K562 (cell line): ENCODE measurements around the gene TBL1XR1. TPM values are rescaled to one million over a fixed set of nuclear protein-coding genes. Genes with fewer than 3 reads are reported as not detected.
"Not testable (repeated sequence)": the region's sequence is repeated elsewhere in the genome, so short reads cannot be mapped to it uniquely, and the experiment has no call there.

ENCODE experiments used
- ATAC-seq: fragments of 200-7000 bp; cut with Tn5 transposase; 3 replicates; pipeline ENCODE4 v1.9.1; 2020; ENCODE audit warnings: moderate library complexity
- BruUV-seq: library from RNA; stranded (reverse); fragments of 400-500 nt; replicated peaks from 2 replicates; lab custom pipeline; 2021; lab: Mats Ljungman, UMichigan
- CTCF ChIA-PET: fragments of 300-600 bp; formaldehyde crosslinking; extraction: SDS; loops from one replicate; lab custom pipeline; 2021; ENCODE audit warnings: low intra/inter-chr PET ratio; lab: Yijun Ruan, JAX
- POLR2A ChIA-PET: fragments of 300-600, 350-650 bp; sonication (Branson Sonifier 250); formaldehyde crosslinking; extraction: SDS; loops from one replicate; lab custom pipeline; 2021; ENCODE audit warnings: antibody characterized with exemption, inconsistent platforms; lab: Yijun Ruan, JAX
- DNase-seq, 4 experiments: peaks; one replicate each; pipeline versions ENCODE4 v3.0.0 to v3.0.0-alpha.2; 2011 to 2018; ENCODE audit warnings: low spot score in 3 of 4, mixed read lengths in 3 of 4; ENCODE audit errors: extremely low read depth in 1 of 4
- FAIRE-seq: peaks from 2 replicates; lab custom pipeline; 2011; peaks lifted over from hg19 to GRCh38; lab: Jason Lieb, UNC
- H2AFZ ChIP-seq: 2 replicates; pipeline ENCODE4 v1.6.0; 2011; ENCODE audit warnings: low read depth, low read length, control low read depth, inconsistent platforms
- H3K27ac ChIP-seq: fragments of 200-600 bp; 3 replicates; pipeline ENCODE4 v1.8.0; 2011; ENCODE audit warnings: low read depth, mild to moderate bottlenecking, control low read depth, inconsistent platforms, low read length, moderate library complexity, mixed read lengths; ENCODE audit errors: extremely low read depth
- H3K27me3 ChIP-seq, 2 experiments: fragments of 300-600 bp in 1 of 2; 2 replicates in 1 of 2; 3 replicates in 1 of 2; pipeline versions ENCODE4 v1.6.0 to v1.8.0; 2011; ENCODE audit warnings: inconsistent platforms in 2 of 2, low read length in 2 of 2, mild to moderate bottlenecking in 1 of 2, mixed read lengths in 1 of 2, moderate library complexity in 1 of 2; ENCODE audit not compliant: control insufficient read depth in 2 of 2, insufficient read depth in 2 of 2
- H3K36me3 ChIP-seq: fragments of 300-600 bp; 3 replicates; pipeline ENCODE4 v1.8.0; 2011; ENCODE audit warnings: mild to moderate bottlenecking, low read length, inconsistent platforms; ENCODE audit not compliant: control insufficient read depth, insufficient read depth
- H3K4me1 ChIP-seq, 2 experiments: fragments of 200-600 bp in 1 of 2; replicated peaks in 1 of 2; 2 replicates in 1 of 2; 3 replicates in 1 of 2; pipeline versions ENCODE4 v1.5.1 to v1.8.0; 2011; ENCODE audit warnings: inconsistent platforms in 2 of 2, low read length in 2 of 2, mild to moderate bottlenecking in 1 of 2, mixed read lengths in 1 of 2, moderate library complexity in 1 of 2; ENCODE audit not compliant: control insufficient read depth in 2 of 2, insufficient read depth in 2 of 2
- H3K4me2 ChIP-seq: 2 replicates; pipeline ENCODE4 v1.6.1; 2011; ENCODE audit warnings: low read length, control low read depth, inconsistent platforms, mixed read lengths; ENCODE audit not compliant: insufficient read depth
- H3K4me3 ChIP-seq: fragments of 200-600 bp; sonication (generic), shearing (Covaris generic); 2 replicates; pipeline ENCODE4 v1.5.1; 2016; ENCODE audit warnings: control low read depth, inconsistent platforms
- H3K79me2 ChIP-seq: fragments of 200-600 bp; 3 replicates; pipeline ENCODE4 v1.8.0; 2011; ENCODE audit warnings: low read length, inconsistent platforms; ENCODE audit not compliant: control insufficient read depth, insufficient read depth
- H3K9ac ChIP-seq, 2 experiments: 2 replicates each; pipeline versions ENCODE4 v1.6.0 to v1.6.1; 2011; ENCODE audit warnings: low read depth in 2 of 2, low read length in 2 of 2, control low read depth in 1 of 2, inconsistent platforms in 1 of 2, mild to moderate bottlenecking in 1 of 2, mixed read lengths in 1 of 2; ENCODE audit not compliant: insufficient read depth in 1 of 2
- H3K9me1 ChIP-seq: one replicate; pipeline ENCODE4 v1.6.0; 2011; ENCODE audit warnings: inconsistent platforms, mild to moderate bottlenecking, low read length, moderate library complexity; ENCODE audit not compliant: control insufficient read depth, insufficient read depth
- H3K9me3 ChIP-seq: replicated peaks from 2 replicates; pipeline ENCODE4 v1.5.1; 2011; ENCODE audit warnings: low read depth, low read length, inconsistent platforms; ENCODE audit not compliant: control insufficient read depth, insufficient read depth
- H4K20me1 ChIP-seq: replicated peaks from 2 replicates; pipeline ENCODE4 v1.6.1; 2011; ENCODE audit warnings: low read length, inconsistent platforms, mixed read lengths; ENCODE audit not compliant: control insufficient read depth, insufficient read depth
- AFF4 ChIP-seq: sonication (generic); formaldehyde crosslinking; IDR thresholded peaks from 2 replicates; pipeline ENCODE4 v1.8.0; 2023; ENCODE audit warnings: mild to moderate bottlenecking, missing genetic modification reagents
- CBX2 ChIP-seq: fragments of 200-600 bp; sonication (generic); IDR thresholded peaks from one replicate; pipeline ENCODE4 v1.6.1; 2012; ENCODE audit warnings: mild to moderate bottlenecking, low read length, inconsistent platforms; ENCODE audit not compliant: insufficient read depth, poor library complexity, severe bottlenecking
- ESRRB ChIP-seq: fragments of 250-450 bp; sonication (Bioruptor Pico); IDR thresholded peaks from 2 replicates; pipeline ENCODE4 v1.5.0; 2020; ENCODE audit warnings: mild to moderate bottlenecking, moderate library complexity, borderline replicate concordance
- HDAC2 ChIP-seq: fragments of 450-650 bp; IDR thresholded peaks from 2 replicates; pipeline ENCODE4 v1.6.1; 2016; ENCODE audit warnings: mild to moderate bottlenecking
- KLF1 ChIP-seq: fragments of 450-650 bp; IDR thresholded peaks from 2 replicates; pipeline ENCODE4 v1.6.1; 2016; ENCODE audit warnings: missing genetic modification characterization, missing compliant biosample characterization
- KLF16 ChIP-seq: IDR thresholded peaks from 2 replicates; pipeline ENCODE4 v1.6.1; 2016; ENCODE audit warnings: antibody characterized with exemption
- MYBL2 ChIP-seq, 2 experiments: fragments of 450-650 bp in 1 of 2; sonication (generic) in 1 of 2; formaldehyde crosslinking in 1 of 2; IDR thresholded peaks; 2 replicates each; pipeline versions ENCODE4 v1.6.1 to v1.8.1; 2017 to 2022; ENCODE audit warnings: borderline replicate concordance in 1 of 2, inconsistent platforms in 1 of 2, low read depth in 1 of 2, mild to moderate bottlenecking in 1 of 2, missing genetic modification reagents in 1 of 2, moderate library complexity in 1 of 2
- NFYB ChIP-seq: IDR thresholded peaks from 2 replicates; pipeline ENCODE4 v1.6.1; 2011; ENCODE audit warnings: mild to moderate bottlenecking, moderate library complexity; ENCODE audit not compliant: insufficient read length; ENCODE audit errors: extremely low read depth
- SMAD4 ChIP-seq: fragments of 250-450 bp; sonication (Bioruptor Pico); conservative IDR thresholded peaks from 2 replicates; pipeline ENCODE4 v1.8.0; 2021; ENCODE audit warnings: inconsistent platforms, mild to moderate bottlenecking, moderate library complexity
- ZNF75A ChIP-seq: fragments of 450-650 bp; formaldehyde crosslinking; IDR thresholded peaks from 2 replicates; pipeline ENCODE4 v1.4.0; 2020; ENCODE audit warnings: mild to moderate bottlenecking
- WGBS: fragments of 100-300 bp; shearing (Covaris generic); methylation state at CpG from one replicate; pipeline ENCODE4 v1.1.6; 2016; ENCODE audit warnings: low coverage, mixed read lengths; ENCODE audit not compliant: insufficient coverage; ENCODE audit errors: missing lambda C conversion rate; 5-methylcytosine and 5-hydroxymethylcytosine counted together
- in situ Hi-C: fragments of 300-500 bp; cut with MboI; formaldehyde crosslinking; loops from 4 replicates; pipeline ENCODE4 v1.15.0; 2018; ENCODE audit warnings: inconsistent platforms, mixed read lengths
- intact Hi-C: fragments of 100-400 bp; cut with micrococcal nuclease; formaldehyde crosslinking; loops from 2 replicates; pipeline ENCODE4 v1.14.2; 2022
- polyA plus RNA-seq, 8 experiments: library from polyadenylated mRNA; depleted of rRNA in 4 of 8; stranded (reverse) in 5 of 8; unstranded in 3 of 8; fragments of >200 nt; fragmentation: Nextera tagmentation in 2 of 8; fragmentation: Illumina TruSeq in 1 of 8; extraction: Ambion mirVana in 2 of 8; extraction: Trizol in 1 of 8; gene quantifications; 2 replicates each; pipeline versions ENCODE4 v1.2.1 to v1.2.3, GENCODE V29; 2011 to 2014; ENCODE audit warnings: inconsistent platforms in 1 of 8, missing spikeins in 1 of 8
- total RNA-seq, 7 experiments: library from RNA; depleted of rRNA in 6 of 7; stranded (reverse); fragments of >200 nt in 6 of 7; fragmentation: Illumina TruSeq in 2 of 7; extraction: Trizol in 2 of 7; gene quantifications; 2 replicates each; pipeline versions ENCODE4 v1.2.1 to v1.2.3, GENCODE V29; 2011 to 2021; ENCODE audit warnings: low replicate concordance in 1 of 7
- TF ChIP-seq, protein P1 (sequence below): sonication (generic); formaldehyde crosslinking; IDR thresholded peaks from 2 replicates; pipeline ENCODE4 v1.9.0; 2022; ENCODE audit warnings: mild to moderate bottlenecking, missing genetic modification reagents

Gene TBL1XR1
- total and polyA plus RNA-seq, 9 of the 15 experiments (the other 6 are each of a cell fraction or from before 2014, with no cell fraction given): 19.6 to 171 (median 83.3) TPM

- H3K79me2 ChIP-seq, DNase-seq, POLR2A ChIA-PET, FAIRE-seq, H3K27me3 ChIP-seq, H3K9ac ChIP-seq, H4K20me1 ChIP-seq, H3K9me1 ChIP-seq, ATAC-seq, H3K36me3 ChIP-seq, in situ Hi-C loops, H3K27ac ChIP-seq, CTCF ChIA-PET, H3K4me3 ChIP-seq, H3K9me3 ChIP-seq, H2AFZ ChIP-seq, BruUV-seq, intact Hi-C loops, H3K4me2 ChIP-seq: not testable (repeated sequence)
- peaks cover 4 to 15% of the 10 kb centered on the region in 2 experiments for H3K4me1 ChIP-seq
- 78% methylated on average over 4 of the region's 4 CpGs for WGBS
- peak; percentile 53 for TF ChIP-seq NFYB
Measured at GRCh38 chr3:177203016-177203415, 5.7 kb upstream of the TBL1XR1 start.

DNA sequence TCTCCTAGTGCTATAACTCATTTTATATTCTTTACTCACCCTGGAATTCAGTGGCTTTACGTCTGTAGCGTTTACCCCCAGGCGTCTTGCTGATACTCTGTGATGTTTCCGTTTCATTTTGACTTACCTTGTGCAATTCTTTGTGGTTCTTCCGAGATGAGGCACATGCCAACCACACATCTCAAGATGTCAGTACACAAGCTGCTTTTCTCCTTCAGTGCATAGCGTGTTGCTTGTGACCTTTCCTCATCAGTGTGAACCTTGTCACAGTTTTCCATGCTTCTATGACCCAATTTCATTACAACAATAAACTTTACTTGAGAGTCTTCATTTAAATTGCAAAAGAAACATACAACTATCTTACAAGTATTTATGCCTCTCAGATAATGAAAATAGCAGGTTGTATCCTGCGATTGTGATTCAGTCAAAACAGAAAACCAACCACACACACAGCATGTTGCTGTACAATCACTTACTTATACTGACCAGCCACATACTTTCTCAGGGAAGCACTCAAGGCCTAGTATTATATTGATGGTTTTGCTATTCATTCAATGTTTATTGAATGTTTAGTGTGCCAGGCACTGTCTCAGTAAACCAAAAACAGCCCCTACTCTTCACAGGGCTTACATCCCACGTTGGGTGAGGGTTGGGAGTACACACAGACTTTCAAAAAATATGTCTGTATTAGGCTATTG, 4.6 kb upstream of the TBL1XR1 start:
- H3K4me2 ChIP-seq: no peak overlapping the region
- peaks cover 2% of the 10 kb centered on the region; the same call in 2 of the 3 replicates for H3K79me2 ChIP-seq
- ChIA-PET POLR2A (interaction anchor here (0.6 to 0.8 kb wide), 3 partner anchors 54 to 158 kb away, joined by 3 to 4 read pairs (median 3); no protein-coding TSS in a partner anchor), CTCF (no interaction called here)
- no peak overlapping the region for H3K4me3 ChIP-seq
- no peak overlapping the region for H3K27ac ChIP-seq
- no peaks in the 10 kb centered on the region for H3K27me3 ChIP-seq
- H3K9ac ChIP-seq: no peak overlapping the region
- H2AFZ ChIP-seq: peak overlapping the region; percentile 29
- no peaks in the 10 kb centered on the region for H4K20me1 ChIP-seq
- 62% methylated on average over 8 of the region's 8 CpGs for WGBS
- no peak for FAIRE-seq
- in situ Hi-C loops (no loop called here), intact Hi-C loops (no loop called here)
- H3K9me1 ChIP-seq: no peaks in the 10 kb centered on the region
- H3K36me3 ChIP-seq: no peaks in the 10 kb centered on the region
- no peaks in the 10 kb centered on the region; the same call in 1 of the 2 replicates for H3K9me3 ChIP-seq
- peaks cover 4 to 15% of the 10 kb centered on the region in 2 experiments for H3K4me1 ChIP-seq
- BruUV-seq: no TSS peak
- ATAC-seq: no peak
- no peak for DNase-seq
- TF ChIP-seq KLF1: no peak
- TF ChIP-seq ZNF75A (CRISPR knock-in tag): no peak
- TF ChIP-seq CBX2: no peak
- TF ChIP-seq ESRRB (CRISPR knock-in tag): no peak
- no peak for TF ChIP-seq KLF16
- TF ChIP-seq MYBL2 (IDR thresholded peaks at IDR 0.05; ENCODE audit: low read depth): no peak
- TF ChIP-seq MYBL2 (CRISPR knock-in tag; IDR thresholded peaks at IDR 0.05; ENCODE audit: borderline replicate concordance): no peak
- TF ChIP-seq SMAD4: no peak
- TF ChIP-seq, protein P1, sequence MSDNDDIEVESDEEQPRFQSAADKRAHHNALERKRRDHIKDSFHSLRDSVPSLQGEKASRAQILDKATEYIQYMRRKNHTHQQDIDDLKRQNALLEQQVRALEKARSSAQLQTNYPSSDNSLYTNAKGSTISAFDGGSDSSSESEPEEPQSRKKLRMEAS (CRISPR knock-in tag): no peak
- TF ChIP-seq AFF4 (CRISPR knock-in tag): no peak
- TF ChIP-seq HDAC2: no peak
